Urinary bladder (tissue), 4 donors: ENCODE results near the gene HP. TPM values are rescaled to one million over a fixed set of nuclear protein-coding genes. Genes with fewer than 3 reads are reported as not detected.
A peak's percentile ranks its signal among the peaks of the same experiment; 100 is the strongest.
"Not testable (repeated sequence)": the region's sequence is repeated elsewhere in the genome, so short reads cannot be mapped to it uniquely, and the experiment has no call there.

ENCODE experiments used
- DNase-seq: peaks from one replicate; pipeline ENCODE4 v3.0.0-alpha.2; 2015; ENCODE audit errors: extremely low spot score
- H3K27ac ChIP-seq: one replicate; pipeline ENCODE4 v1.5.1; 2013; ENCODE audit warnings: low read depth, mild to moderate bottlenecking, moderate library complexity
- H3K36me3 ChIP-seq: one replicate; pipeline ENCODE4 v1.6.1; 2013; ENCODE audit warnings: mild to moderate bottlenecking, moderate library complexity; ENCODE audit not compliant: insufficient read depth
- H3K4me1 ChIP-seq: one replicate; pipeline ENCODE4 v1.6.1; 2013; ENCODE audit warnings: mild to moderate bottlenecking, moderate library complexity; ENCODE audit not compliant: insufficient read depth
- H3K4me3 ChIP-seq: one replicate; pipeline ENCODE4 v1.5.1; 2013; ENCODE audit warnings: low read depth, low read length
- WGBS: extraction: QIAGEN DNeasy Blood & Tissue Kit; methylation state at CpG from one replicate; pipeline ENCODE4 v1.1.7; 2013; 5-methylcytosine and 5-hydroxymethylcytosine counted together
- polyA plus RNA-seq: library from polyadenylated mRNA; stranded (reverse); fragments of 200-250 nt; gene quantifications from one replicate; pipeline ENCODE4 v1.2.3, GENCODE V29; 2013
- total RNA-seq: library from RNA; depleted of rRNA; stranded (reverse); fragments of >200 nt; gene quantifications from one replicate; pipeline ENCODE4 v1.2.3, GENCODE V29; 2014
- donor health status: healthy with polysubstance abuse.
- donor health status: healthy.

Gene HP, protein sequence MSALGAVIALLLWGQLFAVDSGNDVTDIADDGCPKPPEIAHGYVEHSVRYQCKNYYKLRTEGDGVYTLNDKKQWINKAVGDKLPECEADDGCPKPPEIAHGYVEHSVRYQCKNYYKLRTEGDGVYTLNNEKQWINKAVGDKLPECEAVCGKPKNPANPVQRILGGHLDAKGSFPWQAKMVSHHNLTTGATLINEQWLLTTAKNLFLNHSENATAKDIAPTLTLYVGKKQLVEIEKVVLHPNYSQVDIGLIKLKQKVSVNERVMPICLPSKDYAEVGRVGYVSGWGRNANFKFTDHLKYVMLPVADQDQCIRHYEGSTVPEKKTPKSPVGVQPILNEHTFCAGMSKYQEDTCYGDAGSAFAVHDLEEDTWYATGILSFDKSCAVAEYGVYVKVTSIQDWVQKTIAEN
- total RNA-seq (0.95 TPM), polyA plus RNA-seq (40.2 TPM)

DNA sequence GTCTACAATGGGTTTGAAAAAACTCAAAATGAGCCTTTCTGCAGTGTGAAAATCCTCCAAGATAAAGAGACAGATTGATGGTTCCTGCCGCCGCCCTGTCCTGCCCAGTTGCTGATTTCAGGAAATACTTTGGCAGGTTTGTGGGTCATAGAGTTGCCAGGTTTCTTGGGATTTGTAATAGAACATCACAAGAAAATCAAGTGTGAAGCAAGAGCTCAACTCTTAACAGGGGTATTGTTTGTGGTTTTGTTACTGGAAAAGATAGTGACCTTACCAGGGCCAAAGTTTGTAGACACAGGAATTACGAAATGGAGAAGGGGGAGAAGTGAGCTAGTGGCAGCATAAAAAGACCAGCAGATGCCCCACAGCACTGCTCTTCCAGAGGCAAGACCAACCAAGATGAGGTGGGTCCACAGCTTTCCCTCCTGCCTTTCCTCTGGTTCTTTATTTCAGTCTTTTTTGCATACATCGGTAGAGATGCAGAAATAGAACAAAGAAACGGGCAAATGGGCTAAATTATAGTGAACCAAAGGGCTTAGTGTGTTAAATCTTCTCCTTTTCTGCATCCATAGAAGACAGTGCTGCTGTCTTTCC lies at the start of gene HP:
Gene HP, plus strand, starts transcription at position 252 of the 594 bp plus-strand sequence. Its CDS starts 148 bp downstream, at position 400.
- DNase-seq, H3K4me1 ChIP-seq, H3K27ac ChIP-seq, H3K4me3 ChIP-seq, H3K36me3 ChIP-seq: not testable (repeated sequence)
- WGBS, result 76% methylated on average over 5 of the region's 5 CpGs

DNA sequence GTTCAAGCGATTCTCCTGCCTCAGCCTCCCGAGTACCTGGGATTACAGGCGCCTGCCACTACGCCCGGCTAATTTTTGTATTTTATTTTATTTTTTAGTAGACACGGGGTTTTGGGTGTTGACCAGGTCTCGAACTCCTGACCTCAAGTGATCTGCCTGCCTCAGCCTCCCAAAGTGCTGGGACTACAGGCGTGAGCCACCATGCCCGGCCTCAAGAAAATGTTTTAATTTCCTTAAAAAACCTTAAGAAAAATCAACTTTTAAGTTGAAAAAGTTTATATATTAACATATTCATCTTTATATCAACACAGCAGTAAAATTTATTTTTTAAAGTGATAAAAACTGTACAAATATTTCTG lies 46.3 kb upstream of the HP start:
- H3K4me1 ChIP-seq, H3K36me3 ChIP-seq, DNase-seq, H3K27ac ChIP-seq, H3K4me3 ChIP-seq: not testable (repeated sequence)
- 78% methylated on average over 9 of the region's 9 CpGs for WGBS

DNA sequence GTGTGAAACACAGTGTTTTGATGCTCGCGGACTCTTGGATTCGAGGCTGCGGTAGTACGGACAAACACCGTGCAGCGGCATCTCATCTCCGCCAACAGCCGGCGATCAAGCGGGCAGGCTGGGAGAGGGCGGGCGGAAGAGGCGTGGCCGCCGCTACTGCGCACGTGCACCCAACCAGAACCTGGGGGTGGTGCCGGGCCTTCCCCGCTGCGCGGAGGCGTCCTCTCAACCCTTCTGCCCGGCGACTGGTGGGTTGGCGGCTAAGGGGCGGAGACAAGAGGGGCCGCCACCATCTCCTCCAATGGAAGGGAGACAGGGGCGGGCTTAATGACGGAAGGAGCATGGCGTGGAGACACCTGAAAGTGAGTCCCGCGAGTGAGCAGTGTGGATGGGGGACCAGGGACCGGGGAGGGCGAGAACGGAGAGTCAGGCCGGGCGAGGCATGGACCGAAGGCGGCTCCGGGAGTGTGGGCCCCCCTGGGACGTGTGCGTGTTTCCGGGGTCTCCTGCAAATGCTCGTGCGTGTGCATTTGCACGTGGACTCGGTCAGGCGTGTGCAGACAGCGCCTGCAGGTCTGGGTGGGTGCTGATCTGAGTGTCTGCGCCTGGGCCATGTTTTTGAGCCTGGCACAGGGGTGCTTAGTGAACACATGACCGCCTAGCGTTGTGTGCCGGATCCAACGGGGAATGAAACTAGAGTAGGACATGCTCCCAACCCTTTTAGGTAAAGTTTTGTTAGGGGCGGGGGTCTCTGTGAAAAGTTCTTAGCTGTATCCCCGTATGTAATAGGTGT lies 45.7 kb upstream of the HP start, which contains the start of gene DHODH:
Gene DHODH, plus strand, starts transcription at position 321 of the 793 bp plus-strand sequence. Its CDS starts 21 bp downstream, at position 342.
- H3K27ac ChIP-seq, result no peak within 1 kb of the TSS
- no peaks in the 10 kb centered on the region for H3K36me3 ChIP-seq
- no peaks in the 10 kb centered on the region for H3K4me1 ChIP-seq
- H3K4me3 ChIP-seq, result peak within 1 kb of the TSS; percentile 96
- peak; percentile 92 for DNase-seq
- under 1% methylated on average over 57 of the region's 57 CpGs for WGBS

DNA sequence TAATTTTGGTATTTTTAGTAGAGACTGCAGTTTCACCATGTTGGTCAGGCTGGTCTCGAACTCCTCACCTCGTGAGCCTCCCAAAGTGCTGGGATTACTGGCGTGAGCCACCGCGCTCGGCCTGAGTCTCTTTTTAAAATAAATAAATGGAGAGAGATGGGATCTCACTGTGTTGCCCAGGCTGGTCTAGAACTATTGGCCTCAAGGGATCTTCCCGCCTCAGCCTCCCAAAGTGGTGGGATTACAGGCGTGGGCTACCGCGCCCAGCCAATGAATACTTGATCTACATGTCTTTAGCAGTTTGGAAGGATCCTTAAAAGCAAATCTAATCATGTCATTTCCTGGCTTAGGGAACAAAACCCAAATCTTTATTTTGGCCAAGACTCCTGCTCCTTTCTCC lies 44.5 kb upstream of the HP start:
- WGBS, result 95% methylated on average over 10 of the region's 10 CpGs
- H3K4me1 ChIP-seq, result no peaks in the 10 kb centered on the region
- no peak overlapping the region for H3K27ac ChIP-seq
- no peak for DNase-seq
- H3K36me3 ChIP-seq, result no peaks in the 10 kb centered on the region
- H3K4me3 ChIP-seq, result no peak overlapping the region

DNA sequence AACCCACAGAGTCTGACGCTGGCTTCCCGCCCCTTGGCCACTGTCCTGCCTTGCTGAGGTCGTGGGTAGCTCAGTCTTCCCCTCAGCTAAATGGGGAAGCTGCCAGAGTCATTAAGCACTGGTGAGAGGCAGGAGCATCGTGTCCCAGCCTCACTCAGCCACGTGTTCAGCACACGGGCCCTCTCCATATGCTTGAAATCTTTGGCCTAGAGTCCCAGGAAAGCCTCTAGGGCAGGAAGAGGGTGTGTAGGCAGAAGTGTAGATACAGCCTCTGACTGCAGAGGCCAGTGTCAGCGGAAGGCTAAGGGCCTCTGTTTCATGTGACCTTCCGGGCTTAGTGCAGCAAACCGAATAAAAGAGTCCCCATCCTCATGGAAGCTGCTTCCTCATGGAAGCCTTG lies 41.7 kb upstream of the HP start:
- no peak overlapping the region for H3K27ac ChIP-seq
- H3K36me3 ChIP-seq, result no peaks in the 10 kb centered on the region
- 76% methylated on average over 9 of the region's 9 CpGs for WGBS
- H3K4me1 ChIP-seq, result no peaks in the 10 kb centered on the region
- DNase-seq, result no peak
- no peak overlapping the region for H3K4me3 ChIP-seq

DNA sequence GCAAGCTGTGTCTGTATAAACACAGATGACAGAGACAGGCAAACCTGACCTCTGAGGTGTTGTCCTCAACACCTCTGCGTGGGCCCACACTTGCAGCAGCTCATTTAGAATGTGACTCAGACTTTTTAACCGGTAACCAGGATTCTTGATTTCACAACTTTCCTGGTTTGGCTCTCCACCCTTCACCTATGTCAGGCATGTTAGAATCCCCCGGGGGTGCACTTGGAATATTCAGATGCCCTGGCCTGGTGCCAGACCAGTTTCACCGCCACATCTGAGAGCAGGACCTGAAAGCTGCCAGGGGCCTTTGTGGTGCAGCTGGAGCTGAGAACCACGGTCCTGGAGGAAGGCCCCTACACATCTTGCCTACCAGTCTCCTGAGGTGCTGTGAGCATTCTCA lies 40.9 kb upstream of the HP start:
- H3K4me3 ChIP-seq, result no peak overlapping the region
- no peak overlapping the region for H3K27ac ChIP-seq
- WGBS, result 45% methylated on average over 5 of the region's 5 CpGs
- DNase-seq, result no peak
- no peaks in the 10 kb centered on the region for H3K4me1 ChIP-seq
- no peaks in the 10 kb centered on the region for H3K36me3 ChIP-seq

DNA sequence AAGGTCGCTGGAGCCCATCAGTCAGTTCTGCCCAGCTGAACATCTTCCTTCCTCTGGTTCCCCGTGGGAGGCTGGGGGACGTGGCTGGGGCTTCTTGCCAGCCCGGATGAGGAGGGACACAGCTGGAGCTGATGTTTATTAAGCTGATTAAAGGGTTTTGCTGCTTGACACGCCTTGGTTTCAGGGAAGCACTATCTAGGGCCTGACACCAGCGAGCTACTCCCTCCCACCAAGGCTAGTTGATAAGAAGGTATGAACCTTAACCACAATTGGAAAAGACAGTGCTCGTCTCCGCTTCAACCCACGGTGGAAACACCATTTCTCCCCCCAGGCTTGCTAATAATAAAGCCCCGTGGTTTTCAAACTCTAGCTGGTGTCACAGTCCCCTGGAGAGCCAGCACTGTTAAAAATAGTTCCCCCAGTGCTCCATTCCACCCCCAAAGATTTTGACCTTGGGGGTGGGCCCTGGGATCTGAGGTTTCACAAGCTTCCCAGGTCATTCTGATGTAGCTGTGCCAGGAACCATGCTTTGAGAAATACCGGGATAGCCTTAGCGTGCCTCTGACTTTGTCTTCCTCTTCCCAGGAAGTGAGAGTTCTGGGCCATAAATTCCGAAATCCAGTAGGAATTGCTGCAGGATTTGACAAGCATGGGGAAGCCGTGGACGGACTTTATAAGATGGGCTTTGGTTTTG lies 40.3 kb upstream of the HP start:
- H3K36me3 ChIP-seq, result no peaks in the 10 kb centered on the region
- H3K4me3 ChIP-seq, result no peak overlapping the region
- H3K4me1 ChIP-seq, result no peaks in the 10 kb centered on the region
- no peak overlapping the region for H3K27ac ChIP-seq
- DNase-seq, result no peak
- 54% methylated on average over 15 of the region's 15 CpGs for WGBS

DNA sequence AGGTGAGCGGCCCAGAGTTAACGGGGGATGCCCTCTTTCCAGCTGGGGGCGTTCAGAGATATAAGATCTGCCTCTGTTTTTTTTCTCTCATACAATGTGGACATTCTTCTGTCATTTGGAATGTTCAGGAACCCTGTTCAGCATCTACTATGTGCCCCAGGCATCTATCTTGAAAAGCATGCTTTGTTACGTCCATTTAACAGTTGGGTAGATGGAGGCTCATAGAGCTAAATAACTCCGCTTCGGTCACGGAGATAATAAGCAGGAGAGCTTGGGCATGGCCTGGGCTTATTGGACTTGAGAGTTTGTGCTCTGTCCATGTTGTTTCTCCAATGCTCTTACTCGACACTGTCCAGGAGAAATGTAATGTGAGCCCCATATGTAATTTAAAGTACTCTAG lies 39.6 kb upstream of the HP start:
- H3K27ac ChIP-seq, result no peak overlapping the region
- 89% methylated on average over 8 of the region's 8 CpGs for WGBS
- no peak overlapping the region for H3K4me3 ChIP-seq
- DNase-seq, result no peak
- H3K4me1 ChIP-seq, result no peaks in the 10 kb centered on the region
- H3K36me3 ChIP-seq, result no peaks in the 10 kb centered on the region

DNA sequence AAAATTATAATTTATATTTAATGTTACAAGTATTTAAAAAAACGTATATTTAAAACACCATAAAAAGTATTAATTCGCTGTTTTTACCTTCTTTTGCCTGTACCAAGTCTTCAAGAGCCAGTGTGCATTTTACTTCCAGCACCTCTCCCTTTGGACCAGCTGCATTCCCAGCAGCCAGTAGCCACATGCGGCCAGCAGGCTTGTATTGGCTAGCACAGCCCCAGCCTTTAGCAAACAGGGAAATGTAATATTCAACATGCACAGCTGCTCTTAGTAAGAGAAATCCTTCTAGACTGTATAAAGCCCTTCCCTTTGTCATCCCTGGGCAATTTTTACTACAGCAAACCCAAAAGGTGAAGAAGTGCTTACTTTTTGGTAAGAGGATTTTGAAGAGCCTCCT lies 39.2 kb upstream of the HP start:
- Histone ChIP-seq H3K36me3 (no peaks in the 10 kb centered on the region), H3K4me1 (no peaks in the 10 kb centered on the region), H3K27ac (no peak overlapping the region), H3K4me3 (no peak overlapping the region)
- 82% methylated on average over 3 of the region's 3 CpGs for WGBS
- DNase-seq, result no peak

DNA sequence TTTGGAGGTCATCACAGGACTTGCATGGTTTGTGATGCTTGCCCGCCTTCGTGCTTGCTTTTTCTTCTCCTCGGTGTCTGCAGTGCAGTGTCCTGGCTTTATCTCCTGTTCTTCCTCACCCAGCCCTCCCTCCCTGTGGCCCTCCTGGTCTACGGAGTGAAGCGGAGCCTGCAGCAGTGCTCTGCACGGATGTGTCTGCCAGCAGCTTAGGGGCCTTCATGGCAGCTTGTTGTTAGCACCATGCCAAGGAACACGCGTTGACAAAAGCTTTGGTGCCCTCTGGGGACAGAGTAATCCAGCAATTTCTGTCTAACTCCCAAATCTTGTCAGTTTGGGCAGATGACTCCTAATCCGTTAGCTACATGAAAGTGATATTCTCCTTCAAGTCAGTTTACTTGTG lies 35.8 kb upstream of the HP start:
- DNase-seq, result no peak
- no peaks in the 10 kb centered on the region for H3K4me1 ChIP-seq
- no peak overlapping the region for H3K27ac ChIP-seq
- WGBS, result 81% methylated on average over 9 of the region's 9 CpGs
- no peaks in the 10 kb centered on the region for H3K36me3 ChIP-seq
- no peak overlapping the region for H3K4me3 ChIP-seq

DNA sequence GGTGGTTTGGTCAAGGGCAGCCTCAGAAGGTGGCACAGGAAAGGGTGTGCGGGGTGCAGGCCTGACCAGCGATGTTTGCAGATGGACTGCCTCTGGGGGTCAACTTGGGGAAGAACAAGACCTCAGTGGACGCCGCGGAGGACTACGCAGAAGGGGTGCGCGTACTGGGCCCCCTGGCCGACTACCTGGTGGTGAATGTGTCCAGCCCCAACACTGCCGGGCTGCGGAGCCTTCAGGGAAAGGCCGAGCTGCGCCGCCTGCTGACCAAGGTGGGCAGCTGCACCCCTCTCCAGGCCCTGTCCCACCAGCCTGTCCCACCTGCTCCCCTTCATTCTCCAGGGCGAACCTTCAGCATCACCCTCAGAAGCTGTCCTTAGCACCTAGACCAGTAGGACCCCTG lies 33.3 kb upstream of the HP start:
- Histone ChIP-seq H3K4me1 (no peaks in the 10 kb centered on the region), H3K4me3 (no peak overlapping the region), H3K36me3 (no peaks in the 10 kb centered on the region), H3K27ac (no peak overlapping the region)
- WGBS, result 76% methylated on average over 15 of the region's 15 CpGs
- no peak for DNase-seq

DNA sequence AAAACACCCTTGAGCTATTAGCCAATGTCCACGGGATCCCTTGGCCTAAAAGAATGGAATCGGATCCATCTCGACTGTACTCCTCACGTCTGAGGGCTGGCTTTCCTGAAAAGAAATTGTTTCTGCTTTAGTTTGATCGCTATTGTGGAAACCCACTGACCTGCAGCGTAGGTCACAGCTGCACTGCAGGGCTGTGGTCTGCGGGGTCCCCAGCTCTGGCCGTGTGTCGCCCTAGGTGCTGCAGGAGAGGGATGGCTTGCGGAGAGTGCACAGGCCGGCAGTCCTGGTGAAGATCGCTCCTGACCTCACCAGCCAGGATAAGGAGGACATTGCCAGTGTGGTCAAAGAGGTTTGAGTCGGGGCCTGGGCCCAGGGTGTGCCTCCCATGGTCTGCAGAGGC lies 32.2 kb upstream of the HP start:
- Histone ChIP-seq H3K4me1 (no peaks in the 10 kb centered on the region), H3K27ac (no peak overlapping the region), H3K4me3 (no peak overlapping the region), H3K36me3 (no peaks in the 10 kb centered on the region)
- WGBS, result 96% methylated on average over 13 of the region's 13 CpGs
- no peak for DNase-seq

DNA sequence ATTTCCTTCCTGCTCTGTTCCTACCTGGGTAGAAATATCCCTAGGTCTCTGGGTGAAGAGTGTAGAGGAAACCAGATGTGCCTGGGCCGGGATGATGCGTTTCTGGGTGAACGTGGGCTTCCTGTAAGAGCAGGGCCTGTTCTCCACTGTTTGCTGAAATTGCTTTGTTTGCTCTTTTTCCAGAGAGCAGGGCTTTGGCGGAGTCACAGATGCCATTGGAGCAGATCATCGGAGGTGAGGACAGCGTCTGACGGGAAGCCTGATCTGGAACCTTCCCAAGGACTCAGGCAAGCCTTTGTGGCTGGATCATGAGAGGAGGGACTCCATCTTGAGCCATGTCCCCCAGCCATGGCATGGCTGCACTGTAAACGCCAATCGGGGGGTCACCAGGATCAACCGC lies 30.3 kb upstream of the HP start:
- 88% methylated on average over 10 of the region's 10 CpGs for WGBS
- no peaks in the 10 kb centered on the region for H3K36me3 ChIP-seq
- H3K27ac ChIP-seq, result no peak overlapping the region
- no peak for DNase-seq
- no peaks in the 10 kb centered on the region for H3K4me1 ChIP-seq
- no peak overlapping the region for H3K4me3 ChIP-seq
